Measurements from ENCODE around the gene TIGD1.
A peak's percentile ranks its signal among the peaks of the same experiment; 100 is the strongest.

TIGD1 gene

DNA sequence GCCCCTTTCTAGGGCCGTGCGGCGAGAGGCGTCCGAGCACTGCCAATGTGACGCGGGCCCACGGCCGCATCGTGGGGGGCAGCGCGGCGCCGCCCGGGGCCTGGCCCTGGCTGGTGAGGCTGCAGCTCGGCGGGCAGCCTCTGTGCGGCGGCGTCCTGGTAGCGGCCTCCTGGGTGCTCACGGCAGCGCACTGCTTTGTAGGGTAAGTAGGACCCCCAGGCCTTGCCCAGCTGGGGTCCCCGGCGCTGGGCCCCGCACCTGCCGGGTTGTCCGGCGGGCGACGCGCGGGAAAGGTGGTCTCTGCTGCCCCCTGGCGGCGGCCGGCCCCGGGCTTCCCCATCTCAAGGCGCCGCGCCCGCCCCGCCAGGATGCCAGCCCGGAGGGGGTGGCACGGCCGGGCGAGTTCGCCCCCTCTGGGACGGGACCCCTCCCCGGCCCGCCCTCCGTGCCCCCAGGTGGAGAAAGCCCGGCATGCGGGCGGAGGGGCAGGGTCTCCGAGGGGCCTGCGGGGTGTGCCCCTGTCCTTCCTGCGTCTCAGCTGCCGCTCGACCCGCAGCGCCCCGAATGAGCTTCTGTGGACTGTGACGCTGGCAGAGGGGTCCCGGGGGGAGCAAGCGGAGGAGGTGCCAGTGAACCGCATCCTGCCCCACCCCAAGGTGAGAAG, 28.3 kb downstream of the TIGD1 start:
- DNase-seq = peak in 1 of 2 experiments; percentile 11

DNA sequence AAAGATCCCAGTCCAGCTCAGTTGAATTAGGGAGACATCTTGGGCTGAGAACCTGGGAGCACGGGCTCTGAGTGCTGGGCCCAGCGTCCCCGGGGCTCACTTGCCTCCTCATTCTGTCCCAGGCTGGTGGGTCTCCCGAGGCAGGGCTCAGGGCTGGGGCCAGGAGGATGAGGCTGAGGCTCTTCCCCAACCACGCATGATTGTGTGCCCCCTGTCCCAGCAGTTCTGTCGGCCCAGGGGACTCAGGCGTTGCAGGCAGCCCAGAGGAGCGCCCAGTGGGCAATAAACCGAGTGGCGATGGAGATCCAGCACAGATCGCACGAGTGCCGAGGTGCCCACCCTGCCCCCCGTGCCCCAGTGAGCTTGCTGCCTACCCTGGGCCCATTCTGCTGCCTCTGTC, 29.3 kb downstream of the TIGD1 start:
- no peak for DNase-seq

GRCh38 chr2:232520489-232520888, 29.9 kb downstream of the TIGD1 start:
- no peak for DNase-seq

GRCh38 chr2:232519581-232520438, 30.5 kb downstream of the TIGD1 start, which contains the start of gene PRSS56:
Gene PRSS56 (plus strand): TSS chr2:232520388. CDS start chr2:232520599, 211 bp downstream.
- no peak for DNase-seq

DNA sequence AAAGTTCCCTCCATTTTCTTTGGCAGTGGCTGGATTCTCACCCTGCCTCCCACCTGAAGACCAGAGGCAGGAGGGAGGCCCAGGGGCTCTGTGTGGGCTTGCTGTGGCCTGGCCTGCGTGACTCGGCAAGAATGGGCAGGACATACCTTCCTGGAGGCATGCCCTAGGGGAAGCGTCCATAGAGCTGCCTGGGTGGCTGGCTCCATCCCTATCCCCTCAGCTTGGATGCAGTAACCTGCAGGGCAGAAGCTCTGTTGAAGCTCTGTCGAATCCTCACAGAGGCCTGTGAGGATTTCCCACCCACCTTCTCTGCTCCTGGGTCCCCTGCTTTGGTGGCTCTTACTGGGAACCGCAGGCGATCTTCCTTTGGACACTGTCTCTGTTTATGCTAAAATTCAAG, 31.5 kb downstream of the TIGD1 start:
- no peak for DNase-seq

- no peak for DNase-seq
Observed at GRCh38 chr2:232516551-232516950, 33.8 kb downstream of the TIGD1 start.

GRCh38 chr2:232515639-232516038, 34.7 kb downstream of the TIGD1 start:
- no peak for DNase-seq

GRCh38 chr2:232513353-232513752, 37.0 kb downstream of the TIGD1 start:
- no peak for DNase-seq

- DNase-seq = no peak
Observed at GRCh38 chr2:232512602-232513001, 37.8 kb downstream of the TIGD1 start.

DNA sequence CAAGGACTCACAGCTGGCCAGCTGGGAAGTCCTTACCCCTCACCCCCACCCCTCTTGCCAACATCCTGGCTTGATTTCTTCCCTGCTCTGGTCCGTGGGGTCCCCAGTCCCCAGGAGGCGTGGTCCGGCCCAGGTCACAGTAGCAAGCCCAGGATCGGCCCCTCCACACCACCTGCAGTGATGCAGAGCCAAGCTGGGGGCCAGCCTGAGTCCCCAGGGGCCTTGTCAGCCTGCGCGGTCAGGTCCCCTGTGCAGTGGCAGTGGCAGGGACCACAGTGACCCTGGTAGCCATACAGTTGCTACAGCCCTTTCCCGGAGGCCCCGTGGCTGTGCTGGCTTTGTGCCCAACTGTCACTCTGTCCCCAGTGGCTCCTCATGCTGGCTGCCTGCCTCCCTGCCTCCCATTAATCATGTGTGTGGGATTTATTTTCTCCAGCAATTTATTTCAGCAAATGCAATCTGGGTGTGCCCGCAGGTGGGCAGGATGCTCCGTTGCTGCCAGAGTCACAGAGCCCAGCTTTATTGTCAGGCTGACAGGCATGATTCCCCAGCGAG, 38.9 kb downstream of the TIGD1 start:
- DNase-seq = no peak

GRCh38 chr2:232508251-232508650, 42.1 kb downstream of the TIGD1 start:
- no peak for DNase-seq

- DNase-seq = no peak
Observed at GRCh38 chr2:232506709-232507108, 43.6 kb downstream of the TIGD1 start.

GRCh38 chr2:232505856-232506255, 44.5 kb downstream of the TIGD1 start:
- no peak for DNase-seq

GRCh38 chr2:232504438-232504837, 45.9 kb downstream of the TIGD1 start:
- no peak for DNase-seq

DNA sequence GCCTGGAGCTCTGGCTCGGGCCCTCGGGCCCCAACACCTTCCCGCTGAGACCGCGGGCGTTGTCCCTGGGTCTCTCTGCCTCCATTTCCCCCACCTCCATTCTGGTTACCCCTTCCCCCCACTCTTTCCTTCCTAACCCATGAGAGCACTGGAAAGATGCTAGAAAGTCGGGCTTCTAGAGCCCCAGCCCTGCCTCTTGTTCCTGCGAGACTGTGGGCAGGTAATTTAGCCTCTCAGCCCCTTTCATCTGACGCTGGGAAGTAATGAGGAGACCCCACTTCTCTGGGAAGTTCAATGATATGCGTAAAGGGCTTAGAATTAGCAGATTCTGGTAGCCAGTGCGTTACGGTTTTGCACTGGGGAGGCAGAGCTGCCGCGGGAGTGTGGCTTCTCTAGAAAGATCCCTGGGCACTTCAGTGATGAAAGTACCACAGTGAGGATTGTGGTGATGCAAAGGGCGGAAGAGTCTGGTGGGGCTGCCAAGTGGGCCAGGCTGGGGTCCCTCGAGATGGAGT, 46.5 kb downstream of the TIGD1 start:
- DNase-seq = no peak

DNA sequence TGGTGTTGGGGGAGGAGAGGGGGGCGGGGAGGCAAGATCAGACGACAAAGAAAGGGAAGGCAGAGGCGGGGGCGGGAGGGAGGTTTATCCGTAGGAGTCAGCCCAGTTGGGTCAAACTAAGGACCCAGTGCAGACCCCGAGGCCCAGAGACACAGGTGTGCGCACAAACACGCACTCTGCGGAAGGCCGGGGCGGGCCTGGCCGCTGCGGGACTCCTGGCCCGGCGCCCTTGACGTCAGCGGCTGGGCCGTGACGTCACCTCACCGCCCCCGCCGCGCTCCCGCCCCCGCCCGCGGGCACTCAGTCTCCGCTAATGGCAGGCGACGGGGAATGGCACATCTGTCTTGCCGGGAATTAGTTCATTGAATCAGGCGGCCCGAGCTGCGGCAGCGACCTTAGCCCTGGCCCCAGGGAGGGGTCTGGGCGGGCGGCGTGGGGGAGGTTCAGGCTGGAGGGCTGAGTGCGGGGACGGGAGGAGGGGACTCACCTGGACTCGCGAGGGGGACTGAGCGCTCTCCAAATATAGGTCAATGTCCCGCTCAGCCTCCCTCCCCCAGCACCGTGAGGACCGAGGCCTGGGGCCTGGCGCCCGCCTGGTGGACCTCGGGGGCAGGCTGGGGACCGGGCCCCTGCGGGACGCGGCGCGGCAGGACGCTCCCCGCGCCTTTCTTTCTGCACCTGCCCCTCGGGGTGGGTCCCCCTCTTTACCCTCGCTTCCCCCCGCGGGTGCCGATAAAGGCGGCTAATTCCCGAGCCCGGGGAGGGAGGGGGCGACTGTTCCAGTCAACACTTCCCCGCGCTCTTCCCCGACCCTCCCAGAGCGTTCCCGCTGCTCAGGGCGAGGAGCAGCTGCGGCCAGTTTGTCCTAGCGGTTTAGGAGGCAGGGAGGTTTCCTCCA, 47.2 kb downstream of the TIGD1 start:
- DNase-seq = no peak

- no peak for DNase-seq
Observed at GRCh38 chr2:232502511-232502910, 47.8 kb downstream of the TIGD1 start.

- DNase-seq = no peak
Observed at GRCh38 chr2:232501794-232502390, 48.5 kb downstream of the TIGD1 start.

DNA sequence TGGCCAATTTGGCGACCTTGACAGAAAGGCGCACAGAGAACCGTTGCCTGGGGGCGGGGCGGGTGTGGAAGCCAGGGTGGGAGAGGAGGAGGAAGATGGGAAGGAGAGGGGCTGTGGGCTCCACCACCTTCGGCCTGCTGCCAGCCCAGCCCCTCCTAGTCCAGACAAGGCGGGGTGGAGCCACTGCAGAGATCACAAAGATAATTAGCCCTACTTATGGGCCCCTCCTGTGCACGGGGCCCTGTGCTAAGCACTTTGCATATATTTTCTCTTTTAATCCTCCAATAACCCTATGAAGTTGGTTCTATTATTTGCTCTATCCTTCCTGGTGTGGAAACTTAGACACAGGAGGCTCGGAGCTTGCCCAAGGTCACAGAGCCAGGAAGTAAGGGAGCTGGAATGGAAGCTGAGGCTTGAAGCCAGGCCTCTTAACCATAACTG, 49.0 kb downstream of the TIGD1 start:
- no peak for DNase-seq

DNA sequence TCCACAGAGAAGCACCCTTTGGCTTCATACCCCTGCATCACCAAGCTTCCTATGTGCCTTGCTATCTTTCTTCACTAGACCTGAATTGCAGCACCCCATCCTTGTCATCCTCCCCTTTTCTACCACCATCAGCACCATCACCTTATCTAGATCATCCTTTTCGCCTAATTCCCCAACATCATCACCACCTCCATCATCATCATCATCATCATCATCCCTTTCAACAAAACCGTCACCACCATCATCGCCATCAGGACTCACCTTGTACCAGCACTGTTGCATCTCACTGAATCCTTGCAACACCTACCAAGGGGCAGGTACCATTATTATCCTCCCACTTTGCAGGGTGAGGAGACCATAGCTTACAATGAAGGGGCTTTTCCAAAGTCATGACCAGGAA, 51.9 kb downstream of the TIGD1 start:
- DNase-seq = no peak
